A172 (cell line): ENCODE results near the gene CAMTA1. TPM values are rescaled to one million over a fixed set of nuclear protein-coding genes. Genes with fewer than 3 reads are reported as not detected.

Experiments used
- DNase-seq: peaks from one replicate; pipeline ENCODE4 v3.0.0-alpha.2; 2015; ENCODE audit warnings: low spot score
- total RNA-seq: library from RNA; depleted of rRNA; stranded (reverse); fragments of >200 nt; shearing (Covaris generic); gene quantifications from 2 replicates; pipeline ENCODE4 v1.2.3, GENCODE V29; 2014

The CAMTA1 gene
- total RNA-seq, 1 experiment from 2014 or later: 97.5 TPM

DNA sequence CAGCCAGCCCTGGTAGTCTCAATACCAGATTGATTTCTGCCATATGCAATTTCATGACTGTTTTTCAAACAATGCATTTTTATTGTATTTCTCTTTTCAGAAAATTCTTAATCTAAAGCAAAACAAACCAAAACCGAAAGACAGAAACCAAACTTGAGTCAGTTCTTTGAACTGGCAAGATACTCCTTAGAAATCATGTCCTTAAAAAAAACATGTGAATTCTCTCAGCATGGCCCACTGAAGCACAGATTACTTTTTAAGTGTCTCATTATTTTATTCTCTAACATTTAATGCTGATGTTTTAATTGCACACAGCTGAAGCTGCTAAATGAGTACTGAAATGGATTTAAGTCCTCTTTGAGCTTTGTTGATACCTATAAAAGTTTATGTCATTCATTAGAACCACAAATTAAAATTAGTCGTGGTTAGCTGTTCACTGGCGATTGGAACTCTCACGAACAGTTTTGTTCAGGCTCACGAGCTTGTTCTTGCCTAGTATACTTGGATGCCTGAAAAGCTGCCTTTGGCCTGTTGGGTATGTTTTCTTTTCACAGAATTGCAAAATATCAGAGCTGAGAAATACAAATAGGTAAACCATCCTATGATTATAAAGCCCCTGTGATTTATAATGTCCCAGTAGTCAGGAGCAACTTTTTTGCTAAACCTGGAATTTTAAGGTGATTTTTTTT, 87.5 kb downstream of the CAMTA1 start:
- no peak for DNase-seq

DNA sequence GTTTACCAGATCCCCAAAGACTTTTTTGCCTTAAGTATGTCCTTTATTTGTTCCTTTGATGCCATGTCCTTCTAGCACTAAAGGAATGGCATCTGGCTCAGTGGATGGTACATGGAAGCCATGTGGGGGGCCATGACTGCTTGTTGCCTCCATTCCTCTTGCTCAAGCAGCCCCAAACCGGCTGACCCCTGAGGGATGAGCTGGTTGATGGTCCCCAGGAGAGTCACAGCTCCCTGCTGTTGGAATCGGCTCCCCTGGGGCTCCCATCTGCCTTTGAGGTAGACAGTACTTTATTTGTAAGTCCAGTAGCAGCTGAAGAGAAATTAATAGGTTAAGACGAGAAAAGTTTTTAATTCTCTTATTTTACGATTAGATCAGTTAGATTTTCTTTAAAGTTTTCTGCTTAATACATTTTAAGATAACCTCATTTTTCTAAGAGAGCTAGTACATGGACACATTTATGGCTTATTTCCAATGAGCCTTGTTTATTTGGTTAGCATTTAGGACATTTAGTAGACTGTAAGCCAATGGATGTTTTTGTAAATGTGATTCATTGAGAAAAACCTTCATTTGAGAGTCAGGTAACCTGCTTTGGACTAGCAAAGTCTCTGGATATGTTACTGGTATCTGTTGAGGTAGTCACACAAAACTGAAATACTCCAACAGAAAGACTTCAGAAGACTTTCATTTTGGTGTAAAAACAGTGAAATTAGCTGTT, 88.2 kb downstream of the CAMTA1 start:
- no peak for DNase-seq

DNA sequence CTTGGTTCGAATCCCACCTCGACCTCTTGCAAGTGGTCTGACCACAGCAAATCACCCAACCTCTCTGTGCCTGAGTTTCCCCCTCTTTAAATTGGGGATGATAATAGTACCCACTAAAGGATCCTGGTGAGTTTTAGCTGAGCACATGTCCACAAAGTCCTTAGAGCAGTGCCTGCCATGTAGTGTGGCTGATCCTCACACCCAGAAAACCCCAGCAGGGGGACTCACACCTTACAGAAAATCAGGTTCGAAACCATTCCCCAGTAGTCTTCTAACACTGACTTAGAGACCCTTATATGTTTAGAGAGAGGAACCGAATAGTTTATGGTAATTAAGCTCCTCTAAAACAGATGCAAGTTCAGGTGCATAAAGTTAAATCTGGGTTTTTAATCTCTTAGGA, 89.0 kb downstream of the CAMTA1 start:
- DNase-seq: no peak

DNA sequence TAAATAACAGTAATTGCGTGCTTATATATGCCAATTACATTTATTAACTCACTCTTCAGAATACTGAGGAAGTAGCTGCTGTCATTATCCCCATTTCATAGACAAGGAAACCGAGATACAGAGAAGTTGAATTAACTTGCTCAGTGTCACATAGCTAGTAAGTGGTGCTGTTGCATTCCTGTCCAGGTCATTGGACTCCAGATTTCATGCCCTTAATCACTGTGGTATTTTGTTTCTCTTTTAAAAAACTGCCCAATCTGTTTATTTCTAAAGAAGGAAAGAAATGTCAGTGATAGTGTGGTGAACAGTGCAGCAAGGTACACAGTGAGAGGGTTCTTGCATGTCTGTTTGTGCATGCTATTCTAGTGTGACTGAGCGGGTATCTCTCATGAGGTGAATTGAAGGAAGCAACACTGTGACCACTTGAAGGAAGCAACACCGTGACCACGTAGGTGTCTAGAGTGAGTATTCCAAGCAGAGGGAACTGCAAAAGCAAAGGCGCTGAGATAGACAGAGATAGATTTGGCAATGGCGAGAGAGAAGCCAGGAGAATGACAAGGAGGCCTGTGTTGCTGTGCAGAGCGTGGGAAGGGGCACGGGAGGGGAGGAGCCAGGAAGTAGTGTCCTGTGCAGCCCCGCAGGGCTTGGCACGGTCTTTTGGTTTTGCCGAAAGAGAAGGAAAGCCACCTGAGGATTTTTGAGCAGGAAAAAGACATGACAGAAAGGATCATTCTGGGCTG, 95.9 kb downstream of the CAMTA1 start:
- DNase-seq: no peak

DNA sequence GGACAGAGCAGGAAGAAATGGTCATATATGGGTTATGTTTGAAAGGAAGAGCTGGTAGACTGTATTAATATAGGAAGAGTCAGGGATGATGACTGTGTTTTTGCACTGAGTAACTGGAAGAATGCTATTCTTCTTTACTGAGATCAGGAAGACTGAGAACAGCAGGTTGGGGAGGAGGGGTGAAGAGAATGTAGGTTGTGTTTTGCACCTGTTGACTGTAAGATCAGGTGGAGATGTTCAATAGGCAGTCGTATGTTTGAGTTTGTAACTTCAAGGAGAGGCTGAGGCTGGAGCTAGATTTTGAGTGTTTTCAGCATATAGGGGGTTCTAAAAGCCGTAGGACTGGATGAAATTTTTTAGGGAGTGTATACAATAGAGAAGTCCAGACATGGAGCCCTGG, 97.2 kb downstream of the CAMTA1 start:
- no peak for DNase-seq

DNA sequence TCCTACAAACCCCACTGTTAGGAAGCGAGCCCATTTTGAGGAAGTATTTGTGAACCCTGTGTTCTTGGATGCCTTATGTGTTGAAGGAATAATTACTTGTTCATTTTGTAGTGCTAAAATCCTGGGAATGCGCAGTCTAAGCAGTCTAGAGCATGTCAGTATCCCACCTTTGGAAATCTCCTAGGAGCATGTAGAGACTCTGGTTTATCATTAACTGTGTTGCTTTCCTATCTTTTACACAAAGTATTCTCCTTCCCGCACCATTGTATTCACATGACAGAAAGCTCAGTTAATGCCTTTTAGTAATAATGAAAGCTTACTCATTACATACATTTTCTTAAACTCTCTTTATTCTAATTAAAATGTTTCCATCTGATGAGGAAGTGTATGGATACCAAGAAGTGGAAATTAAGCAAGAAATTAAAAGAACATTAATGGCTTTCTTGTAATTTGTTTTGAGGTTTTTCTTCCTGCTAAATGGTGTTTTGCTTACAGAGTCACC, 99.4 kb downstream of the CAMTA1 start:
- DNase-seq: no peak

DNA sequence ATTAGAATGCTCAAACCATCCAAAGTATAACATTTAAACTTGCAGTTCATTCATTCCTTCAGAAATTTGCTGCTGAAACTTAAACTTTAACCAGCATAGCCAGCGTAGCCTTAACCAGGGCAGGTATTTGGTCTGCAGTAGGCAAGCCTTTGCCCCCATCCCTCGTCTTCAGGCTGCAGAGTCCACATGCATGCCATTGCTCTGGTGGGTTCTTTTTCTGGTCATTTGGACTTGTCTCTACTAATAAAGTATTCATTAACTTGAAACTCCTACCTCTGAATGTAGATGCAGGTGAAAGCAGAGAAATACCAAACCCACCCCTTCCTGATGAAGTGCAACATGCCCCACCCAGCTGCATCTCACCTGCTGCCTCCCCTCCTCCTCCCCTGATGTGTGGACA, 100.2 kb downstream of the CAMTA1 start:
- no peak for DNase-seq

DNA sequence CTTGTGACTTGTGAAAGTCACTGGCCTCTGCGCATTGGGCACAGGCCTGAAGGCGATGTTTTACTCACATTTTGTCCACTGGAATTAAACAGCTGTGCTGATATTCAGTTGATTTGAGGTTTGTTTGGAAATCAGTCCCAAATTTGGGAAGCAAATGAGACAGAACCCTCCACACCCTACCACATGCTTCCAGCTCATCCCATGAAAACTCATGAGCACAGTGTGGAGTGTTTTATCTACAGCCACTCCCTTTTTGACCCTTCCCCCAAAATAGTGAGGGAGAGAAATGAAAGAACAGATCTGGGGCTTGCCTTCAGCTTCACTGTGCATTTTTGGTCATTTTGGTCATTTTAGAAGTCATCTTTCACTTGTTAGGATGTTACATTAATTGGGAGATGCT, 101.3 kb downstream of the CAMTA1 start:
- no peak for DNase-seq

DNA sequence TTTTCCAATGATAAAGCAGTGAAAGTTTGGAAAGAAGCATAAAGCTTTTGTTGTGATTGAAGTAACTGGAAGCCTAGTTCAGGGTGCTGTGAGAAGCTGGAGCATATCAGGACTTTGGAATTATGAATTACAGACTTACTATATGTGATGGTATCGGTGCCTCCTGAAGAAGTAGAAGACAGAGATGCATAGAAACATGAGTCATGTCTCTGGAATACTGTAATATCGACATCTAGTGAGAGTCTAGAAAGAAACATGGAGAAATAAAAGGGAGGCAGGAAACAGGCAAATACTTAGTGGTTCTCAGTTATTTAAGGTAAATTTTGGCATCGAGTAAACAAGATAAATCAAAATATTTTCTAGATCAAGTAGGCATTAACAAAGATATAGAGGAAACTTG, 103.0 kb downstream of the CAMTA1 start:
- peak; percentile 10 for DNase-seq

DNA sequence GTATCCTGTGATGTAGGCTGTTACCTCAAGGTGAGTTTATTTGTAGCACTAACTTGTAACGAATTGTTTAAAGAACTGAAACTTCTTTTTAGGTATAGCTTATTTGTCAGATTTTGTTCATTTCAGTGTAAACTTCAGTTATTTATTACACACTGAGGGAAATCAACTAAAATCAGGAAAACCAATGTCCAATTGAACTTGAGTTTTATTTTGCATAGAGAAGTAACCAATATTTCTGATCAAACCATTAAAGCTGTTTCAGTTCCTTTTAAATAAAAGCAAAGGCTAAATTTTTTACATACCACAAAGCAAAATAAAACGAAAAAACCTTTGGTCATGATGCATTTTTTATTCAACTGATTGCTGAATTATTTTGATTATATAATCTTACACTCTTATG, 103.6 kb downstream of the CAMTA1 start:
- no peak for DNase-seq

DNA sequence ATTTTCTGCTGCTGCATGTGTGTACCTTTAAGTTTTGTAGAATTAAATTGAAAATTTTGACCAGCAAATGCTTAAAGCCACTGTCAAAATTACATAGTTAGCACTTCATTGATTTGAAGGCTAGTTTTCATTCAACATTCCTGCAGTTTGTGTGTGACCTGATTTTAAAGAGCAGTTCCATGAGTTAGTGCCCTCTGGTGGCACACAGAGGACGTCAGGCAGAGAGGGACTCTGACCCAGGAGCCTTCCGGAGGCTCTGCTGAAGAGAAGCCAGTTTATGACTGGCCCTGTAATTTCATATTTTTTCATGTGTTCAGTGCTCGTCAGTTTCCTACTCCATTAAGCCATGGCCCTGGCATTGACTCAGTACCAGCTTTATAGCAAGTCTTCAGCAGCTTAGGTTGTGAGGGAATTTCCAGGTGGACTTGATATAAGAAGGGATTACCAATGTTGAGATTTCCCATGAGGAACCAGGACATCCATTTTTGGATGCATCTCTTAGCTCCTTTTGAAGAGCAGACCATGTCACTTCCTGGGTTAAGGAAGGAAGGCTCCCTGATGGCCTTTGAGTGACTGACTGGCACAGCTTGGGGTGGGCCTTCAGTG, 104.7 kb downstream of the CAMTA1 start:
- DNase-seq: peak; percentile 23

DNA sequence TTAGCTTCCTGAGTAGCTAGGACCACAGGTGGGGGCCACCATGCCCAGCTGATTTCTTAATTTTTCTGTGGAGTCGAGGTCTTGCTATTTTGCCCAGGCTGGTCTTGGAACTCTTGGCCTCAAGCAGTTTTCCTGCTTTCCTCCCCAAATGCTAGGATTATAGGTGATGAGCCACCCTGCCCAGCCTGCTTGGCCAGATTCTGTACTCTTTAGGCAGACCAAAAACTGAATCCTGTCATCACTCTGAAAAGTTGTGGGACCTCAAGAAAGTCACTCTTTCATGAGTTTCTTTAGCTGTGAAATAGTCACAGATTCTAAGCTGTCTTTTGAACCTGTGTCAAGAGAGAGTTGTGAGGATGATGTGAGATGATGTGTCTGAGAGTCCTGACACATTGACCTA, 105.4 kb downstream of the CAMTA1 start:
- DNase-seq: no peak

DNA sequence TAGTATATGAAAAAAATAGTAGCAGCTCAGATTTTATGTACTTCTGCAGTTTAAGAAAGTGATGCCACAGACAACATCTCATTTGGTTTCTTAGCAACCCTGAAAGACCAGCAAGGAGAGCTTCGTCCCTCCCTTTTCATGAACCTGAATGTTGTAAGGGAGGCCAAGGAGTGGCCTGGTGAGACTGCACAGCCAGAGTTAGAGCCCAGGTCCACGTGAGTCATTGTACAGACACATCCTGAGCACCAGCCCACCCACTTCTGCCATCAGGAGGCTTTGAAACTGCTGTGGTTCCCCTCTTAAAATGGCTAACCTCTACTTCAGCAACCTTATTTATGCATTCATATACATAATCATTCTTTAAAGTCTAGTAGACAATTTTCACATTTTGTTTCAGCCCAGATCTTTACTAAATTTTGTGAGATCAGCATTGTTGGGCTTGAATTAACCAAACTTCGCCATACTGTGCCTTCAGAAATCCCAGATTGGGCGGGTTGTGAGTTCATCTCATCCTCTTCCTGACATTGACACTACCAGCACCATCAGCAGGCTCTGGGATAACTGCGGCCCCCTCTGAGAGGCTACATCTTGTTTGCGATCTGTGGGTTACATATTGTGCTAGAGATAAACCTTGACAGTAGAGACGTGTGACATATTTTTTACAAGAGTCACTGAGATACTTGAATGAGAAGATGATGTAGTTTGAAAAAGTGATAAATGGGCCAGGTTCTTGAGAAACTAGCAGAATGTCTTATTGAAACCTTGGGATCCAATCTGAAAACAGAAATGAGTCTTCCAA, 106.7 kb downstream of the CAMTA1 start:
- no peak for DNase-seq

DNA sequence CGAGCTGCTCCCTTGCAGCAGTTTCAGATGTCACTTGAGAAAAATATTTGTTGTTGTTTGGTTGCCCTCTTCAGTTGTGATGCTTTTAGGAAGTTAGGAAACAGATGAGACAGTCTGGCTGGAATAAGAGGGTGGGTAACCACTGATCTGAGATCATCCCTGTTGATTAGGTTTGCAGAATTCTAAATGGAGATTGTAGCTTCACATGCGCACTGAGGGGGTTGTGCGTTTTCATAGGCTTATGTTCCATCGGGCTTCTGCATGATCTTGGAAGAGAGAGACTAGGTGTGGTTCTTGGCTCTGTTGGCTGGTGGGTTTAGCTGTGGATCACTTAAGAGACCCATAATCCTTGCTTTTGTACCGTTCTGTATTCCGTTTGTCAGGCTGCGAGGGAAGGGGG, 108.1 kb downstream of the CAMTA1 start:
- DNase-seq: no peak

DNA sequence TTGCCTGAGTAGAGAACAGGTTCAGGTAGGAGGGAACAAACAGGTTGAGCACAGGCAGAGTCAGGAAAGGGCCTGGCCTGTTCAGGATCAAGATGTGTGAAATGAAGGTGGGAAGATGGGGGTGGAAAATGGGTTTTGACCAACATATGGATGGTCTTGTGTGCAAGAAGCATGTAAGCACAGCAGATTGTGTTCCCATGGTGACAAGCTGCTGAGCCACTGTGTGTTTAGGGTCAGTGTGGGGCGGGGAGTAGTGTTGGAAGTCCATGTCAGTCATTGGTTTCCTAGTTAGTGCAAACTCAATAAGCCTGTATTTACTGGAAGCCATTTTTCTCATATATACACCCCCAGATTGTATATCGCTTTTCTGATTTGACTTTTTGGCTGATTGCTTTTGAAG, 111.9 kb downstream of the CAMTA1 start:
- DNase-seq: no peak

DNA sequence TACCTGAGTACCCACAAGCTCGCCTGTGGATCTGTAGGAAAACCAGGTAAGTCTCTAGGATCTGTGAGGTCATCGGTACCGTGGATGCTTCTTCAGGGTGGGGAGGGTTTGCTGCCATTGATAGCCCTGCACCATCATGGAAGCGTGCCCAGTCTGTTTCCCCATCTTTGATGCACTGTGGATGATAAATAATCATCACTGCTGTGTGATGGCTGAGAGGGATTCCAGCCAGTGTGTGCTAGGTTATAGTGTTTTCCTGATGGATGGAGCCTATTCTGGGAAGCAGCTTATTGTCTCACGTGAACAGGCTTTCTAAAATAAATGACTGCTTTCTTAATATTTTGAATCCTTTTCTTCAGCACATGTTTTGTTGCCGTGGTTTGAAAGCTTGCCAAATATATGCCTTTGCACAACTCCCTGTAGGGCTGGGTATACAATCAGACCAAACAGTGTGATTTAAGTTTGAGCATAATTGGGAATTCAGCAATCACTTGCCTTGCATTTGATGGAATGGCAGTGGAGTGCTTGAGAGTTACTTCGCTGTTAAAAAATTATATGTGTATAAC, 113.8 kb downstream of the CAMTA1 start:
- no peak for DNase-seq

DNA sequence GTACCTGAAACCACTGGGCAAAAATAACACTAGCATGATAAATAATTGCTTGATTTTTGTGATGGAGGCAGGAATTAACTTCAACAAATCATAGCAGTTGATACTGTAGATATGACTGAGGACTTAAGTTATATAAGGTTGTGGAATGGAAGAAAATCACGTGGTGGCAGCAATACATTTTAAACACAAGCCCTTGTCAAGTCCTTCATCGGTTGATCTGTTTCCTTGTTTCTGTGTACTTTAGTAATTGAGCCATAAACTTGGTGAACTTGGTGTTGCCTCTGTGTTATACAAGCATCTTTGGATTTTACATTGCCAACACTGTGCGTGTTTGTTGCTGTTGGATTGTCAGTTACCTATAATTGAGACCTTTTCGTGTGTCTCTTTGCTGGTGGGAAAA, 114.4 kb downstream of the CAMTA1 start:
- DNase-seq: no peak

DNA sequence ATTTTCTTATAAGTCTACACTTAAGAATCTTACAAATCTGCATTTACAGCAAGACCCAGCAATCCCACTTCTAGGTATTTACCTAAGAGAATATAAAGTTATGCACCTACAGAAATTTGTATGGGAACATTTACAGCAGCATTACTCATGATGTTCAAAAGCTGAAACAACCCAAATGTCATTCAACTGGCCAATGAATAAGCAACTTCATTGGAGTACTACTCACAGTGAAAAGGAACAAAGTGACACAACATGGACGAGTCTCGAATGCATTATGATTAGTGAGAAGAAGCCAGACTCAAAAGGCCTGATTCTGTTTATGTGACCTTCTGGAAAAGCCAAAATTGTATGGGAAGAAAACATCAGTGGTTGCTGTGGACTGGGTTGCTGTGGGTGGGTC, 116.9 kb downstream of the CAMTA1 start:
- no peak for DNase-seq

DNA sequence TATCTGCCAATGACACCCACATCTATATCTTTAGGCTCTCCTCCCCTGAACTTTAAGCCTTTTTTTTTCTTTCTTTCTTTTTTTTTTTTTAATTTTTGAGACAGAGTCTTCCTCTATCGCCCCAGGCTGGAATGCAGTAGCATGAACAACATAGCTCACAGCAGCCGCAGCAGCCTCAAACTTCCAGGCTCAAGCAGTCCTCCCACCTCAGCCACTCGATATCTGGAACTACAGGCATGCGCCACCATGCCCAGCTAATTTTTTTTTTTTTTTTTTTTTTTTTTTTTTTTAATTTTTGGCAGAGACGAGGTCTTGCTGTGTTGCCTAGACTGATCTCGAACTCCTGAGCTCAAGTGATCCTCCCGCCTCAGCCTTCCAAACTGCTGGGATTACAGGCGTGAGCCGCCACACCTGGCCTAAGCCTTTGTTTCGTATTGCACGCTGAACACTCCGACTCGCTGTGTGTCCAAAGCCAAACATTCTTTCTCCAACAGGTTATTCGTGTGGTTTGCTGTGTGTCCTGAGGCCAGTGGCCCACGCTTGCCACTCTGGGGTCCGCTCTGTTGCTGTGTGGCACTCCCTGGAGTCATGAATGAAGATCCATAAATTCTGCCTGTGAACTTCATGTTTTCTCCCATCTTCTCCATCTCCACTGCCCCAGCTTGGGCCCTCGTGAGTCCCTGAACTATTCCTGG, 119.4 kb downstream of the CAMTA1 start:
- no peak for DNase-seq

DNA sequence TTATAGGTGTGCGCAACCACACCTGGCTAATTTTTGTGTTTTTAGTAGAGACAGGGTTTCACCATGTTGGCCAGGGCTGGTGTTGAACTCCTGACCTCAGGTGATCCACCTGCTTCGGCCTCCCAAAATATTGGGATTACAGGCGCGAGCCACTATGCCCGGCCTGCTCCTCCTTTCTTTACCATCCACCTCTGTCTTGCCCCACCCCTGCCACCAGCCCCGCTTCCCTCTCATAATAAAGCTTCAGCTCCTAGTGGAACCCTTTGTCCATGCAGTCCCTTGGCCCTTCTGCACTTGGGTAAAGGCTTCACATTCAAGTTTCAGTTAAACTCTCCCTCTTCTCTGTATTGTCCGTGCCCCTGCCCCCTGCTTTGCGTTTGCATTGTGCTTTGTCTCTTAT, 120.1 kb downstream of the CAMTA1 start:
- DNase-seq: no peak

DNA sequence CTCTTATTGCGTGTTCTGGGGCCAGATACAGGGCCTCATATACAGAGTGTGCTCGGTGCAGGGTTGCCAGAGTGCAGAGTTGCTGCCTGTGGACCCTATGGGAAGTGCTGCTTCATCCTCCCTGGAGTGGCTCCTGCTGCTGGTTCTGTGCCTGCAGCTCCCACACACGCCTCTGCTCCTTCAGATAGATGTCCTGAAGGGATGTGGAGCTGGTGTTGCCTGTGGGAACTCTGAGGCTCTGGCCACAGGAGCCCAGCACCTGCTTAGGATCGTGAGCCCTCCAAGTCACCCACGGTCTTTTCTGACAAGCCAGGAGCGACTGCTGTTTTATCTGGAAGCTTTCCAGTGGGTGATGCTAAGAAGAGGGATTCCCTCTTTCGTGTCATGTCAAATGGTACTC, 120.5 kb downstream of the CAMTA1 start:
- no peak for DNase-seq
